H9 (cell line): ENCODE results near the gene ERFL. TPM values are rescaled to one million over a fixed set of nuclear protein-coding genes. Genes with fewer than 3 reads are reported as not detected.

ENCODE experiments used
- DNase-seq: peaks from one replicate; pipeline ENCODE4 v3.0.0-alpha.2; 2017
- H2AFZ ChIP-seq: one replicate; pipeline ENCODE4 v1.6.1; 2013; ENCODE audit warnings: mild to moderate bottlenecking, low read length, control low read depth, moderate library complexity
- H2AK5ac ChIP-seq: 2 replicates; pipeline ENCODE4 v1.6.1; 2013; ENCODE audit warnings: low read length, control low read depth, mixed read lengths; ENCODE audit not compliant: insufficient read length
- H2BK120ac ChIP-seq: one replicate; pipeline ENCODE4 v1.6.1; 2013; ENCODE audit warnings: low read depth, mild to moderate bottlenecking, low read length, control low read depth, inconsistent platforms; ENCODE audit not compliant: poor library complexity, severe bottlenecking
- H2BK12ac ChIP-seq: 2 replicates; pipeline ENCODE4 v1.6.1; 2013; ENCODE audit warnings: low read length, control low read depth, mixed read lengths, low read depth; ENCODE audit not compliant: insufficient read length
- H2BK15ac ChIP-seq: 2 replicates; pipeline ENCODE4 v1.6.1; 2013; ENCODE audit warnings: low read depth, low read length, control low read depth
- H2BK20ac ChIP-seq: one replicate; pipeline ENCODE4 v1.6.1; 2013; ENCODE audit warnings: low read depth, mild to moderate bottlenecking, low read length, control low read depth, inconsistent platforms; ENCODE audit not compliant: poor library complexity, severe bottlenecking
- H2BK5ac ChIP-seq: 2 replicates; pipeline ENCODE4 v1.6.1; 2013; ENCODE audit warnings: low read length, control low read depth, mixed read lengths; ENCODE audit not compliant: insufficient read length
- H3K14ac ChIP-seq: 2 replicates; pipeline ENCODE4 v1.6.1; 2013; ENCODE audit warnings: low read length, control low read depth; ENCODE audit not compliant: insufficient read depth
- H3K18ac ChIP-seq: 2 replicates; pipeline ENCODE4 v1.6.1; 2013; ENCODE audit warnings: low read depth, mild to moderate bottlenecking, mixed read lengths, low read length, control low read depth; ENCODE audit not compliant: insufficient read length
- H3K23ac ChIP-seq: 2 replicates; pipeline ENCODE4 v1.6.1; 2013; ENCODE audit warnings: low read length, control low read depth, mixed read lengths, low read depth; ENCODE audit not compliant: insufficient read length
- H3K23me2 ChIP-seq: 2 replicates; pipeline ENCODE4 v1.6.1; 2013; ENCODE audit warnings: low read depth, mild to moderate bottlenecking, mixed read lengths, low read length, control low read depth; ENCODE audit not compliant: insufficient read length, poor library complexity, severe bottlenecking
- H3K27ac ChIP-seq: 2 replicates; pipeline ENCODE4 v1.5.1; 2013; ENCODE audit warnings: low read length, control low read depth, mixed read lengths, low read depth; ENCODE audit not compliant: insufficient read length
- H3K27me3 ChIP-seq: 2 replicates; pipeline ENCODE4 v1.6.1; 2013; ENCODE audit warnings: low read length, control low read depth, inconsistent platforms; ENCODE audit not compliant: insufficient read depth
- H3K4ac ChIP-seq: 2 replicates; pipeline ENCODE4 v1.6.1; 2013; ENCODE audit warnings: low read depth, mild to moderate bottlenecking, control low read depth, inconsistent platforms, low read length, moderate library complexity
- H3K4me1 ChIP-seq: 2 replicates; pipeline ENCODE4 v1.6.1; 2013; ENCODE audit warnings: low read length, control low read depth, inconsistent platforms; ENCODE audit not compliant: insufficient read depth
- H3K4me2 ChIP-seq: 2 replicates; pipeline ENCODE4 v1.6.1; 2013; ENCODE audit warnings: low read length, control low read depth, mixed read lengths; ENCODE audit not compliant: insufficient read length, insufficient read depth
- H3K56ac ChIP-seq: 2 replicates; pipeline ENCODE4 v1.6.1; 2013; ENCODE audit warnings: low read depth, mild to moderate bottlenecking, mixed read lengths, low read length, control low read depth; ENCODE audit not compliant: insufficient read length
- H3K79me1 ChIP-seq: 2 replicates; pipeline ENCODE4 v1.6.1; 2013; ENCODE audit warnings: low read depth, mild to moderate bottlenecking, moderate library complexity, low read length, control low read depth, inconsistent platforms; ENCODE audit not compliant: insufficient read depth, poor library complexity, severe bottlenecking
- H3K79me2 ChIP-seq: 2 replicates; pipeline ENCODE4 v1.6.1; 2013; ENCODE audit warnings: low read length, control low read depth, inconsistent platforms; ENCODE audit not compliant: insufficient read depth
- H3K9ac ChIP-seq: 2 replicates; pipeline ENCODE4 v1.6.1; 2013; ENCODE audit warnings: low read length, control low read depth, mixed read lengths; ENCODE audit not compliant: insufficient read length; ENCODE audit errors: extremely low read depth
- H3K9me3 ChIP-seq: one replicate; pipeline ENCODE4 v1.6.1; 2013; ENCODE audit warnings: low read depth, low read length, inconsistent platforms; ENCODE audit not compliant: control insufficient read depth
- H3T11ph ChIP-seq: one replicate; pipeline ENCODE4 v1.6.1; 2013; ENCODE audit warnings: mild to moderate bottlenecking, low read length, control low read depth, inconsistent platforms
- H4K20me1 ChIP-seq: one replicate; pipeline ENCODE4 v1.6.1; 2013; ENCODE audit not compliant: control insufficient read depth, insufficient read length, insufficient read depth
- H4K5ac ChIP-seq: 2 replicates; pipeline ENCODE4 v1.6.1; 2013; ENCODE audit warnings: low read depth, mild to moderate bottlenecking, mixed read lengths, low read length, control low read depth; ENCODE audit not compliant: insufficient read length
- H4K8ac ChIP-seq: replicated peaks from 2 replicates; pipeline ENCODE4 v1.6.1; 2013; ENCODE audit warnings: low read length, control low read depth, mixed read lengths, low read depth; ENCODE audit not compliant: insufficient read length
- H4K91ac ChIP-seq: 2 replicates; pipeline ENCODE4 v1.6.1; 2013; ENCODE audit warnings: low read depth, mild to moderate bottlenecking, moderate library complexity, mixed read lengths, low read length, control low read depth; ENCODE audit not compliant: insufficient read length
- H3K27ac Mint-ChIP-seq, 3 experiments: 2 replicates in 2 of 3; 3 replicates in 1 of 3; pipeline ENCODE4 v1.8.0; 2020 to 2021; ENCODE audit warnings: mixed read lengths in 3 of 3, mild to moderate bottlenecking in 1 of 3, moderate library complexity in 1 of 3
- H3K27me3 Mint-ChIP-seq: 2 replicates; pipeline ENCODE4 v1.8.0; 2021; ENCODE audit warnings: low read depth, mild to moderate bottlenecking, moderate library complexity, mixed read lengths
- H3K36me3 Mint-ChIP-seq, 3 experiments: 2 replicates in 2 of 3; 3 replicates in 1 of 3; pipeline ENCODE4 v1.8.0; 2020 to 2021; ENCODE audit warnings: low read depth in 3 of 3, mixed read lengths in 3 of 3; ENCODE audit not compliant: insufficient read depth in 1 of 3
- H3K4me1 Mint-ChIP-seq, 2 experiments: 2 replicates each; pipeline ENCODE4 v1.8.0; 2020; ENCODE audit warnings: mixed read lengths in 2 of 2
- H3K4me3 Mint-ChIP-seq, 2 experiments: 2 replicates in 1 of 2; 3 replicates in 1 of 2; pipeline ENCODE4 v1.8.0; 2020 to 2021; ENCODE audit warnings: mild to moderate bottlenecking in 2 of 2, mixed read lengths in 2 of 2, moderate library complexity in 1 of 2
- H3K9me3 Mint-ChIP-seq, 2 experiments: 2 replicates in 1 of 2; 3 replicates in 1 of 2; pipeline ENCODE4 v1.8.0; 2020; ENCODE audit warnings: mild to moderate bottlenecking in 2 of 2, mixed read lengths in 2 of 2, moderate library complexity in 1 of 2
- CTCF ChIP-seq: fragments of 200-600 bp; sonication (generic); conservative IDR thresholded peaks from 3 replicates; pipeline ENCODE4 v1.8.0; 2021; ENCODE audit warnings: antibody characterized with exemption, mild to moderate bottlenecking
- WGBS: extraction: QIAGEN DNeasy Blood & Tissue Kit; methylation state at CpG from one replicate; pipeline ENCODE4 v1.1.7; 2013; ENCODE audit warnings: missing lambda C conversion rate, low lambda C conversion rate, mixed read lengths; ENCODE audit not compliant: insufficient read length; ENCODE audit errors: extremely low coverage; 5-methylcytosine and 5-hydroxymethylcytosine counted together
- total RNA-seq: library from RNA; stranded (reverse); gene quantifications from 2 replicates; pipeline ENCODE4 v1.2.1, GENCODE V29; 2021

The ERFL gene
- total RNA-seq, 1 experiment from 2014 or later = 0.22 TPM

- H3K9me3 ChIP-seq = no peaks in the 10 kb centered on the region
- H2BK12ac ChIP-seq = no peak overlapping the region
- no peak overlapping the region for H2BK15ac ChIP-seq
- Mint-ChIP-seq H3K9me3 (peaks cover 0 to 3% of the 10 kb centered on the region in 2 experiments; a peak in 4 of 5 replicates), H3K27ac (no peak overlapping the region), H3K4me3 (peak overlapping the region; percentile 59 to 84), H3K4me1 (peaks cover 19 to 37% of the 10 kb centered on the region in 2 experiments), H3K27me3 (peaks cover 8% of the 10 kb centered on the region), H3K36me3 (no peaks in the 10 kb centered on the region)
- no peaks in the 10 kb centered on the region for H4K20me1 ChIP-seq
- DNase-seq = no peak
- no peak overlapping the region for H2AFZ ChIP-seq
- H3T11ph ChIP-seq = no peak overlapping the region
- H3K27me3 ChIP-seq = peaks cover 91% of the 10 kb centered on the region
- H3K4me2 ChIP-seq = peak overlapping the region; percentile 72
- no peak overlapping the region for H2AK5ac ChIP-seq
- no peak overlapping the region for H4K91ac ChIP-seq
- peaks cover 2% of the 10 kb centered on the region for H3K23me2 ChIP-seq
- no CpG with 5 or more reads among the region's 43 CpGs for WGBS
- H3K23ac ChIP-seq = no peak overlapping the region
- no peak overlapping the region for H3K56ac ChIP-seq
- no peak overlapping the region for H3K9ac ChIP-seq
- H4K5ac ChIP-seq = no peak overlapping the region
- no peak overlapping the region for H3K18ac ChIP-seq
- TF ChIP-seq CTCF = no peak
- no peaks in the 10 kb centered on the region for H3K79me1 ChIP-seq
- H4K8ac ChIP-seq = no peak overlapping the region
- H3K27ac ChIP-seq = no peak overlapping the region
- H2BK20ac ChIP-seq = no peak overlapping the region
- peaks cover 5% of the 10 kb centered on the region; the same call in 1 of the 2 replicates for H3K4me1 ChIP-seq
- H3K14ac ChIP-seq = no peak overlapping the region
- no peaks in the 10 kb centered on the region for H3K79me2 ChIP-seq
- H2BK5ac ChIP-seq = no peak overlapping the region
- no peak overlapping the region for H2BK120ac ChIP-seq
- H3K4ac ChIP-seq = no peak overlapping the region
Observed at GRCh38 chr19:41927497-41928192, 604 bp downstream of the ERFL start.
